GM12801 (cell line): ENCODE measurements around the gene PDE4D.

Experiments
- CTCF ChIP-seq: IDR thresholded peaks from one replicate; pipeline ENCODE4 v1.5.1; 2011; ENCODE audit warnings: control low read depth; ENCODE audit not compliant: insufficient read length; ENCODE audit errors: extremely low read depth

The PDE4D gene

GRCh38 chr5:59464969-59465368, 428.6 kb downstream of the PDE4D start:
- TF ChIP-seq CTCF, result no peak

GRCh38 chr5:59462956-59463355, 430.6 kb downstream of the PDE4D start:
- TF ChIP-seq CTCF, result no peak

- no peak for TF ChIP-seq CTCF
Measured at GRCh38 chr5:59460368-59461153, 433.0 kb downstream of the PDE4D start.

- no peak for TF ChIP-seq CTCF
Measured at GRCh38 chr5:59458966-59459729, 434.4 kb downstream of the PDE4D start.

- TF ChIP-seq CTCF, result no peak
Measured at GRCh38 chr5:59458321-59458720, 435.2 kb downstream of the PDE4D start.

- TF ChIP-seq CTCF, result no peak
Measured at GRCh38 chr5:59449905-59450644, 443.5 kb downstream of the PDE4D start.

GRCh38 chr5:59446356-59446755, 447.2 kb downstream of the PDE4D start:
- no peak for TF ChIP-seq CTCF
